Progenitor cell of endocrine pancreas (in vitro differentiated cells): ENCODE data around the gene CTNNBIP1. TPM values are rescaled to one million over a fixed set of nuclear protein-coding genes. Genes with fewer than 3 reads are reported as not detected.
A peak's percentile ranks its signal among the peaks of the same experiment; 100 is the strongest.

Source experiments
- DNase-seq: peaks from one replicate; pipeline ENCODE4 v3.0.0; 2021; ENCODE audit warnings: low spot score; ENCODE audit not compliant: unreplicated experiment
- H3K27ac Mint-ChIP-seq: 2 replicates; pipeline ENCODE4 v1.8.0; 2021; ENCODE audit warnings: mild to moderate bottlenecking, moderate library complexity, mixed read lengths
- H3K27me3 Mint-ChIP-seq: 2 replicates; pipeline ENCODE4 v1.8.0; 2021; ENCODE audit warnings: mixed read lengths
- H3K36me3 Mint-ChIP-seq: 2 replicates; pipeline ENCODE4 v1.8.0; 2022; ENCODE audit warnings: mixed read lengths; ENCODE audit not compliant: insufficient read depth
- H3K4me1 Mint-ChIP-seq: 2 replicates; pipeline ENCODE4 v1.8.0; 2021; ENCODE audit warnings: low read depth, mixed read lengths
- H3K4me3 Mint-ChIP-seq: 2 replicates; pipeline ENCODE4 v1.8.0; 2021; ENCODE audit warnings: low read depth, mild to moderate bottlenecking, moderate library complexity, mixed read lengths
- H3K9me3 Mint-ChIP-seq: 2 replicates; pipeline ENCODE4 v1.8.0; 2021; ENCODE audit warnings: low read depth, mixed read lengths
- CTCF ChIP-seq: fragments of 200-600 bp; sonication (generic); IDR thresholded peaks from one replicate; pipeline ENCODE4 v1.5.0; 2021; ENCODE audit warnings: antibody characterized with exemption, mild to moderate bottlenecking; ENCODE audit not compliant: unreplicated experiment
- total RNA-seq: library from RNA; stranded (reverse); gene quantifications from 2 replicates; pipeline ENCODE4 v1.2.1, GENCODE V29; 2021

Gene CTNNBIP1
- total RNA-seq, 1 donor from 2014 or later = 79.9 TPM

- Mint-ChIP-seq H3K9me3 (no peaks in the 10 kb centered on the region), H3K27ac (no peak overlapping the region), H3K4me3 (no peak overlapping the region), H3K36me3 (peaks cover 4% of the 10 kb centered on the region), H3K27me3 (no peaks in the 10 kb centered on the region), H3K4me1 (peaks cover 40% of the 10 kb centered on the region)
- DNase-seq = no peak
- no peak for TF ChIP-seq CTCF
These were observed 6.1 kb downstream of the CTNNBIP1 start for GRCh38 chr1:9903801-9904527.

- H3K4me3 Mint-ChIP-seq = no peak overlapping the region
- TF ChIP-seq CTCF = no peak
- H3K27me3 Mint-ChIP-seq = no peaks in the 10 kb centered on the region
- peaks cover 30% of the 10 kb centered on the region for H3K4me1 Mint-ChIP-seq
- H3K27ac Mint-ChIP-seq = no peak overlapping the region
- H3K36me3 Mint-ChIP-seq = peaks cover 3% of the 10 kb centered on the region
- no peaks in the 10 kb centered on the region for H3K9me3 Mint-ChIP-seq
- DNase-seq = no peak
These were observed 8.0 kb downstream of the CTNNBIP1 start for GRCh38 chr1:9902060-9902452.

- H3K27ac Mint-ChIP-seq = peak overlapping the region; percentile 33
- H3K4me1 Mint-ChIP-seq = peaks cover 27% of the 10 kb centered on the region
- H3K9me3 Mint-ChIP-seq = no peaks in the 10 kb centered on the region
- TF ChIP-seq CTCF = no peak
- no peaks in the 10 kb centered on the region for H3K36me3 Mint-ChIP-seq
- no peak overlapping the region for H3K4me3 Mint-ChIP-seq
- DNase-seq = no peak
- H3K27me3 Mint-ChIP-seq = no peaks in the 10 kb centered on the region
These were observed 8.7 kb downstream of the CTNNBIP1 start for GRCh38 chr1:9901148-9902059.

- DNase-seq = no peak
- H3K36me3 Mint-ChIP-seq = peaks cover 3% of the 10 kb centered on the region
- H3K27me3 Mint-ChIP-seq = no peaks in the 10 kb centered on the region
- H3K9me3 Mint-ChIP-seq = no peaks in the 10 kb centered on the region
- H3K27ac Mint-ChIP-seq = peak overlapping the region; percentile 33
- H3K4me1 Mint-ChIP-seq = peaks cover 25% of the 10 kb centered on the region
- TF ChIP-seq CTCF = no peak
- peak overlapping the region; percentile 31 for H3K4me3 Mint-ChIP-seq
These were observed 9.7 kb downstream of the CTNNBIP1 start for GRCh38 chr1:9900142-9901043.

GRCh38 chr1:9894115-9894514 is 16.0 kb downstream of the CTNNBIP1 start:
- H3K27me3 Mint-ChIP-seq = no peaks in the 10 kb centered on the region
- no peak for DNase-seq
- no peak overlapping the region for H3K4me3 Mint-ChIP-seq
- no peaks in the 10 kb centered on the region for H3K9me3 Mint-ChIP-seq
- TF ChIP-seq CTCF = no peak
- peak overlapping the region; percentile 85 for H3K27ac Mint-ChIP-seq
- H3K4me1 Mint-ChIP-seq = peaks cover 22% of the 10 kb centered on the region
- H3K36me3 Mint-ChIP-seq = peaks cover 6% of the 10 kb centered on the region
